Hematopoietic multipotent progenitor cell treated with erythropoietin and hydrocortisone succinate and interleukin-3 and kit ligand, for 17 days (in vitro differentiated cells): ENCODE measurements around the gene CCHCR1.
"Not testable (repeated sequence)": the region's sequence is repeated elsewhere in the genome, so short reads cannot be mapped to it uniquely, and the experiment has no call there.

Source experiments
- DNase-seq: peaks from one replicate; pipeline ENCODE4 v3.0.0-alpha.2; 2015; ENCODE audit warnings: low spot score

CCHCR1 gene

GRCh38 chr6:31183859-31184258 lies 26.3 kb upstream of the CCHCR1 start:
- DNase-seq = not testable (repeated sequence)

GRCh38 chr6:31183287-31183686 lies 25.7 kb upstream of the CCHCR1 start:
- DNase-seq = not testable (repeated sequence)

- DNase-seq = peak; percentile 76
Observed at GRCh38 chr6:31180500-31180899, 22.9 kb upstream of the CCHCR1 start.

GRCh38 chr6:31179896-31180295 lies 22.3 kb upstream of the CCHCR1 start:
- no peak for DNase-seq

GRCh38 chr6:31179042-31179386 lies 21.4 kb upstream of the CCHCR1 start:
- DNase-seq = no peak

- DNase-seq = no peak
Observed at GRCh38 chr6:31178143-31179041, 20.8 kb upstream of the CCHCR1 start.

- DNase-seq = no peak
Observed at GRCh38 chr6:31175971-31176370, 18.4 kb upstream of the CCHCR1 start.

GRCh38 chr6:31174378-31174777 lies 16.8 kb upstream of the CCHCR1 start:
- no peak for DNase-seq

GRCh38 chr6:31173406-31173805 lies 15.8 kb upstream of the CCHCR1 start:
- no peak for DNase-seq

- no peak for DNase-seq
Observed at GRCh38 chr6:31172973-31173384, 15.4 kb upstream of the CCHCR1 start.

- no peak for DNase-seq
Observed at GRCh38 chr6:31171931-31172905, 14.6 kb upstream of the CCHCR1 start.

- no peak for DNase-seq
Observed at GRCh38 chr6:31170987-31171671, 13.5 kb upstream of the CCHCR1 start.

- DNase-seq = no peak
Observed at GRCh38 chr6:31170600-31170881, 12.9 kb upstream of the CCHCR1 start, which contains the start of gene POU5F1. TSS of gene POU5F1 (minus strand) at chr6:31170682. CDS start at chr6:31170620, 62 bp downstream.

GRCh38 chr6:31169858-31170599 lies 12.4 kb upstream of the CCHCR1 start:
- DNase-seq = not testable (repeated sequence)

GRCh38 chr6:31169123-31169857 lies 11.7 kb upstream of the CCHCR1 start:
- DNase-seq = no peak

- no peak for DNase-seq
Observed at GRCh38 chr6:31168606-31169005, 11.0 kb upstream of the CCHCR1 start.

- DNase-seq = no peak
Observed at GRCh38 chr6:31165986-31166385, 8.4 kb upstream of the CCHCR1 start.

GRCh38 chr6:31165064-31165832 lies 7.6 kb upstream of the CCHCR1 start:
- DNase-seq = not testable (repeated sequence)

GRCh38 chr6:31164475-31165063 lies 7.0 kb upstream of the CCHCR1 start:
- DNase-seq = not testable (repeated sequence)

GRCh38 chr6:31163922-31164321 lies 6.3 kb upstream of the CCHCR1 start:
- no peak for DNase-seq
